ENCODE data around the gene BRD4.

The BRD4 gene

DNA sequence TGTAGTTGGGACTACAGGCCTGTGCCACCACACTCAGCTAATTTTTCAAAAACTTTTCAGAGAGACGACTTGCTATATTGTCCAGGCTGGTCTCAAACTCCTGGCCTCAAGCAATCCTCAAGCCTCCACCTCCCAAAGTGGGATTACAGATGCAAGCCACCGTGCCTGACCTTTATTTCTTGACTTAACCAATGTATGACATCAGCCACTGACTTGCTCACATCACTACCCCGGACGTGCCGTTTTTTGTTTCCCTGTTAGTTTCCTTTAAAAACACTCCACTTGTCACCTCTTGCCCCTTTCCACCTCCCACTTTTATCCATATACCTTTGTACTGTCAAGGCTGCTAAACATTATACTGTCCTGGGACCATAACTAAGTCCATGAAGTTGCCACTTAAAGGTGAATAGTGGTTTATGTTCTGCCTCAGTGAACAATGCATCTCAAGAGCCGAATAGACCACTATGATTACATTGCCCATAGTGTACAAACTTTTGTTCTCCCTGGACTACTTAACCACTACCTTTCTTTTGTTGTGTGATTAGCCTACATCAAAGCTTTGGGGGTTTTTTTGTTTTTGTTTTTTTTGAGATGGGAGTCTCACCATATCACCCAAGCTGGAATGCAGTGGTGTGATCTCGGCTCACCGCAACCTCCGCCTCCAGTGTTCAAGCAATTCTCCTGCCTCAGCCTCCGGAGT, 97.8 kb downstream of the BRD4 start:
- DNase-seq (ENCODE audit: low read depth in 1 of 2, low spot score in 1 of 2), result no peak

DNA sequence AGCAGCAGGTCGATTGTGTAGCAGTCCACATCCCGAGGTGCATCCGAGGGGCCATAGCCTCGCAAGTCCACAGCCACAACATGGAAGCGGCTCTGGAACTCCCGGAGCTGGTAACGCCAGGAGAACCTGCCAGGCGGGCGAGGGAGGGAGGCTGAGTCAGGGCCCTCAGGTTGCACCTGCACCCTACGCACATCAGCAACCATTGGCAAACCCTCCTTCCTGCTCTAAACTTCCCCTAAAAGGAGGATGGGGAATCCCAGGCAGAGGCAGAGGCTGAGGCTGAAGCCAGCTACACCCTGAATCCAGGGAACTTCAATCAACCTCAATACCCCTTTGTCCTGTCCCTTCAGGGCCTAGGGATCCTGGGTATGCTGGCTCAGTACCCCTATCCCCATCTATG, 101.1 kb downstream of the BRD4 start:
- DNase-seq (ENCODE audit: low read depth in 1 of 2, low spot score in 1 of 2), result no peak

DNA sequence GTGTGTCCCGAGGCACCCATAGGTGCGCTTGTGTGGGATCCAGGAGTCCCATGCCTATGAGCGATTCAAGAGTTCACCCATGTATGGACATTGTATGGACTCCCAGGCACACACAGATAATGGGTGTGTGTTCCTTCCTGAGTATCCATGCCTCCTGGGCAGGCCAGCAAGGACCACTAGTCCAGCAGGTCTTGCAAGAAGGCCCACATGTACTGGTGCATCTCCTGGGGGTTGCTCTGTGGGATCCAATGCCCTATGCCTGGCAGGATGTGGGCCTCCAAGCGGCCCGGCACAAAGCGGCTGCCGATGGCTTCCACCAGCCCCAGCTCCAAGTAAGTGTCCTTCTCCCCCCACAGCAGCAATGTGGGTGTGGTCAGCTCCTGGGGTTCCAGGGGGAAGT, 105.1 kb downstream of the BRD4 start:
- DNase-seq (ENCODE audit: low read depth in 1 of 2, low spot score in 1 of 2), result no peak

DNA sequence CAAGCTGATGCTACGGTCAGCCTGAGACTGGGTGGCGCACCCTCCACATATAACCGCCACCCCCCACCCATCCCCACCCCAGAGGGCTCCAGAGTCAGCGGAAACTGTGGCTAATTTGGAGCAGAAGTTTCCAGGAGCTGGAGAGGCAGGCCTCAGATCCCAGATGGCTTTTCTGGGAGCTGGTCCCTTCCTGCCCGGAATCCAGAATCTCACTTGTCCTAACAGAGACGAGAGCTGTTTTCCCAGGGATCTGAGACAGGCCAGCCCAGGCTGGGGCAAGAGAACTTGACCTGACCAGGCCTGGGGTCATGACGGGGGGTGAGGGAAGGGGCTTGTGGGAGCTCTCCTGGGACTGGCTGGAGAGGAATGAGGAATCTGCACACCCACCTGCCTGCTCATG, 106.6 kb downstream of the BRD4 start:
- no peak for DNase-seq (ENCODE audit: low read depth in 1 of 2, low spot score in 1 of 2)

DNA sequence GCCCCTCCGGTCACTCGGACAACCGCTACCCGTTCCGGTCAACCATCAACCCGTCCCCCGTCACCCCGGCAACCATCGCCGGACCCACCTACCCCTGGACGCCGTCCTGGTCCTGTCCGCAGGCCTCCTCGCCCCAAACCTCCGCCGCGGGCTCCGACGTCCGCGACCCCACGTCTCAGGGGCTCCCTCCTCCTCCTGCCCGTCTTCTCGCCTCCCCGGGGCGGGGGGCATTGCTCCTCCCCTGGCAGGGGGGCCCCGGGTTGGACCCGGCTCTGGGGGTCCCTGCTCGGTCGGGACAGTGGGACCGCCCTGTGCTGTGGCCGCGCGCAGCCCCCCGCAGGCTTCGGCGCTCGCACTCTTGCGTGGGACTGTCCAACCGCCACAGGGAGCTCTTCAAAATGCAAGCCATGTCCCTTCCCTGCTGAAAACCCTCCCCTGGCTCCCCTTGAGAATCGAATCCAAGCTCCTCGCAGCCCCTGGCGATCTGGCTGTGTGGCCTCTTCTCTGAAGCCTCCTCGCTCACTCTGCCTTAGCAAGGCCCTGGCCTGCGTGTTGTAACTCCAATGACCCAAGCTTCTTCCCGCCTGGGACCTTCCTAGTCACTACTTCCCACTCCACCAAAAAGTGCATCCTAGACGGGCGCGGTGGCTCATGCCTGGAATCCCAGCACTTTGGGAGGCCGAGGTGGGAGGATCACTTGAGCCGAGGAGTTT, 108.5 kb downstream of the BRD4 start:
- DNase-seq (ENCODE audit: low read depth in 1 of 2, low spot score in 1 of 2), result no peak

DNA sequence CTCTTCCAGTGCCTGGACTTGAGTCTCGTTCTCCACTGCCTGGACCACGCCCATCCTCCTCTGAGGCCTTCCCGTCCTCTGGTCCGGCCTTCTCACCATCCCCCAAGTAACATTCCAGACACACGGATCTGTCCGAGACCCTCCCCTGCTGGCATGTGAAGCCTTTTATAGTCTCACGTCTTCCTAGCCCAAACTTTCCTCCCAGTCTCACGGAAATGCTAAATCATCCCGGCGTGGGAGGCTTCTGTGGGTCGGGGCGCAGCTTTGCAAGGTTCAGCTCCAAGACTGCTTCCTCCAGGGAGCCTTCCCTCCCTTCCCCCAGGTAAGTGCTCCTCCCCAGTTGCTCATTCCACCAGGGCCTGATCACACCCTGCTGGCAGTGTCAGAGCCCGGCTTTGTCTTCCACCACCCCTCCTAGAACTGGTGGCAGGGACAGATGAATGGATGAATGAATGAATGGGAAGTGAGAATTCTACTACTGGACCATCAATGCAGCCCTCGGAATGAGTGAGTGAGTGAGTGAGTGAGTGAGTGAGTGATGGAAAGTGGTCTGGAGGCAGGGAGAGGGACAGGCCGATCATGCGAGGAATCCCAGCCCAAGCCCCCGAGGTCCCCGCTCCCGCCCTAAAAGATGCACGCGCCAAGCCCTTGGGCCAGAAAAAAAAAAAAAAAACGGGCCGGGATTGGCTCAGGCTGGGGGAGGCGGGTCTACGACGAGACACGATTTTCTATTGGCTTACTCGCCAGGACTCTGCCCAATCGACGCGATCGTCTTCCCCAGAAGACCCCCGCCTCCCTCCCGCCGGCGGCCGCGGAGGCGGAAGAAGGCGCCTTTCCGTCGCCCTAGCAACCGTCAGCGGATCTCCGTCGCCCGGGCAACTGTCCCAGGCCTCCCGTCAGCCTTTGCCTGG, 109.3 kb downstream of the BRD4 start:
- peak; percentile 27 to 52 for DNase-seq (ENCODE audit: low read depth in 1 of 2, low spot score in 1 of 2)

DNA sequence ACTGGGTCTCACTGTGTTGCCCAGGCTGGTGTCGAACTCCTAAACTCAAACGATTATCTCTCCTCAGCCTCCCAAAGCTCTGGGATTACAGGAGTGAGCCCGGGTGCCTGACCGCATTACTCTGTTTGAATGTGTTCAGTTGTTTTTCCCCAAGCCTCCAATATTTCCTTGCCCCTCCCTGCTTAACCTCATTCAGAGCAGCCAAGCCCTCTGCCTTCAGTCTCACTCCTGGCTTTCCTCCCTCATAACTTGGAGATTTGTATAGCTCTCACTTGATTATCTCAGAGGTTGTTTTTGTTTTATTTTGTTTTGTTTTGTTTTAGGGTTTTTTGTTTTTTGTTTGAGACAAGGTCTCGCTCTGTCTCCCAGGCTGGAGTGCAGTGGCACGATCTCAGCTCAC, 111.5 kb downstream of the BRD4 start:
- no peak for DNase-seq (ENCODE audit: low read depth in 1 of 2, low spot score in 1 of 2)

DNA sequence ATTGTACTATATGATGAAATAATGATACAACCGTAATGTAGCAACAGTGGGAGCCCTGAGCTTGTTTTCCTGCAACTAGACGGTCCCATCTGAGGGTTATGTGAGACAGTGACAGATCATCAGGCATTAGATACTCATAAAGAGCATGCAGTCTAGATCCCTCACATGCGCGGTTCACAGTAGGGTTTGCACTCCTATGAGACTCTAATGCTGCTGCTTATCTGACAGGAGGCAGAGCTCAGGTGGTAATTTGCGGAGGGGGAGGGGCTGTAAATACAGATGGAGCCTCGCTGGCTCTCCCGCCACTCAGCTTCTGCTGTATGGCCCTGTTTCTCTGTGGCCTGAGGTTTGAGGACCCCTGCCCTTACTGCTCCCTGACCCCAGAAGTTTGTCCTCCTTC, 113.8 kb downstream of the BRD4 start:
- no peak for DNase-seq (ENCODE audit: low read depth in 1 of 2, low spot score in 1 of 2)

DNA sequence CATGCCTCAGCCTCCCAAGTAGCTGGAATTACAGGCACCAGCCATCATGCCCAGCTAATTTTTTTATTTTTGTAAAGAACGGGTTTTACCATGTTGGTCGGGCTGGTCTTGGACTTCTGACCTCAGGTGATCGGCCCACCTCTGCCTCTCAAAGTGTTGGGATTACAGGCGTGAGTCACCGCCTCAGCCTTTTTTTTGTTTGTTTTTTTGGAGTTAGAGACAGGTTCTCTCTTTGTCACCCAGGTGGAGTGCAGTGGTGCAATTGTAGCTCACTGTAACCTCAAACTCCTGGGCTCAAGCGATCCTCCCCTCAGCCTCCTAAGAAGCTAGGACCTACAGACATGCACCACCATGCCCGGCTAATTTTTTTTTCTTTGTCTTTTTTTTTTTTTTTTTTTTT, 116.0 kb downstream of the BRD4 start:
- DNase-seq (ENCODE audit: low read depth in 1 of 2, low spot score in 1 of 2), result no peak

DNA sequence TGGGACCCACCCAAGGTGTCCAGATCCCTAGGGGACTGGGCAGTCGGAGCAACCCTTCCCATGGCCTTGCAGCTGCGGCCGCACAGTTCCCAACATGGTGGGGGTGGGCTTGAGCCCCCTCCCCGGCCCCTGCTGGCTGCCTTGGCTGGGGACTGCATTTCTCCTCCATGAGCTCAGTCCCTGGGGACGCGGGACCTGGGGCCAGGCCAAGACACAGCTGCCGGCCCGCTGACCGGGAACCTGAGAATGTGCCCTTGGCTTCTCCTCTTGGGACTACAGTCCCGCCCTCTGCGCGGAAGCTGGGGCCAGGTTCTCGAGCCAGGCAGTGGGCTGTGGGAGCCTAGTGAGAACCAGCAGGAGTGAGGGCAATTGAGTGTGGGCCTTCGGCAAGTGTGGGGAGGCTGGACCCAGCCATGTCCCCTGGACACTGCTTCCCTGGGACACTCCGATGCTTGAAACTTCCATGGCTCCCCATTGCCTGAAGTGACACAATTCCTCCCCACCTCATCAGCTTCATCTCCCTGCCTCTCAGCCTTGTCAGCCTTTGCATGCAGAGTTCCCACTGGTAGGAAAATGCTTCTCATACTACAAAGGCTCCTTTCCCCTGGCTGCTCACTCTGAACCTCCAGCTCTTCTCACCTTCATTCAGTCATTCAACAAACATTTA, 118.5 kb downstream of the BRD4 start:
- DNase-seq (ENCODE audit: low read depth in 1 of 2, low spot score in 1 of 2), result no peak

DNA sequence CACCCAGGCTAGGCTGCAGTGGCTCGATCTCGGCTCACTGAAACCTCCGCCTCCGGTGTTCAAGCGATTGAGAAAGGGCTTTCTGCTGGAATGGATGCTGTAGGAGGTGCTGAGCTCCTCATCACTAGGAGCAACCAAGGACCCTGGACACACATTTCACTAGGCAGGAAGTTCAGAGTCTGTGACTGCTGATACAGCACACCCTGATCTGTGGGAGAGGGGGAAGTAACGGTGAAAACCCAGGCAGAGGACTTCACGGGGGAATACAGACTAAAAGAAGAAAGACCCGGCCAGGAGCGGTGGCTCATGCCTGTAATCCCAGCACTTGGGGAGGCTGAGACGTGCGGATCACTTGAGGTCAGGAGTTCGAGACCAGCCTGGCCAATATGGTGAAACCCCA, 119.6 kb downstream of the BRD4 start:
- DNase-seq (ENCODE audit: low read depth in 1 of 2, low spot score in 1 of 2), result no peak

DNA sequence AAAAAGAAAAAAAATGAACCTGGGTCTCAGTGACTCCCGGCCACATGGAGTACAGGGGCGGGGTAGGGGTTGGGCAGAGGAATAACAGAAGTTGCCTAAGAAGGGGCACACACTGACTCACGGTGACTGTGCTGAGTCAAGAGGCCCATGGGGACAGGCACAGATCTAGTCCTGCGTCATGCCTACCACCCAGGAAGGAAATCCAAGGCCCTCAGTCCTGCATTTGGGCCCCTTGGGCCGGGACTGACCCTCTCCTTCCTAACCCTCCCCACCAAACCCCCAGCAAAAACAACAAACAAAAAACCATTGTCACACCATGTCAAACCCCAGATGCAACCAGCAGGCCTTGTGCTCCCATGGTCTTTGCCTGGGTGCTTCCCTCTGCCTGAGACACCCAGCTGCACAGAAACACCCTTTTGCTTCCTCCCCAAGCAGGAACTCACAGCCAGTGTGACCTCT, 122.0 kb downstream of the BRD4 start:
- DNase-seq (ENCODE audit: low read depth in 1 of 2, low spot score in 1 of 2), result no peak

DNA sequence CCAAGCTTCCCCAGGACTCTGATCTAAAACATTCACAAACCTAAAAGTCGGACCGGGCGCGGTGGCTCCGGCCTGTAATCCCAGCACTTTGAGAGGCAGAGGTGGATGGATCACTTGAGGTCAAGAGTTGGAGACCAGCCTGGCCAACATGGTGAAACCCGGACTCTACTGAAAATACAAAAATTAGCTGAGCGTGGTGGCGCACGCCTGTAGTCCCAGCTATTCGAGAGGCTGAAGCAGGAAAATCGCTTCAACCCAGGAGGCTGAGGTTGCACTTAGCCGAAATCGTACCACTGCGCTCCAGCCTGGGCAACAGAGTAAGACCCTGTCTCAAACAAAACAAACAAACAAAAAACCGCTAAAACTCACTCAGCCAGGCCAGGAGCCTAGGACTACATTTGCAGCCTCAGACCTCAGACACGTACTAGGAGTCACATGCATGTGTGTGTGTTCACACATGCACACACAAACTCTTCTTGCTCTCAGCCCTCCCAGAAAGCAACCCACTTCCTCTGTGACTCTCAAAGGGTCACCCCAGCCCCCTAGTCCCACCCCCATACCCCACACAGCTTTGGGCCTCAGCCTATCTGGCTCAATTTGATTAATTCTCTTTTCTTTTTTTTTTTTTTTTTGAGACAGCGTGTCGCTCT, 130.8 kb downstream of the BRD4 start:
- DNase-seq (ENCODE audit: low read depth in 1 of 2, low spot score in 1 of 2), result no peak

DNA sequence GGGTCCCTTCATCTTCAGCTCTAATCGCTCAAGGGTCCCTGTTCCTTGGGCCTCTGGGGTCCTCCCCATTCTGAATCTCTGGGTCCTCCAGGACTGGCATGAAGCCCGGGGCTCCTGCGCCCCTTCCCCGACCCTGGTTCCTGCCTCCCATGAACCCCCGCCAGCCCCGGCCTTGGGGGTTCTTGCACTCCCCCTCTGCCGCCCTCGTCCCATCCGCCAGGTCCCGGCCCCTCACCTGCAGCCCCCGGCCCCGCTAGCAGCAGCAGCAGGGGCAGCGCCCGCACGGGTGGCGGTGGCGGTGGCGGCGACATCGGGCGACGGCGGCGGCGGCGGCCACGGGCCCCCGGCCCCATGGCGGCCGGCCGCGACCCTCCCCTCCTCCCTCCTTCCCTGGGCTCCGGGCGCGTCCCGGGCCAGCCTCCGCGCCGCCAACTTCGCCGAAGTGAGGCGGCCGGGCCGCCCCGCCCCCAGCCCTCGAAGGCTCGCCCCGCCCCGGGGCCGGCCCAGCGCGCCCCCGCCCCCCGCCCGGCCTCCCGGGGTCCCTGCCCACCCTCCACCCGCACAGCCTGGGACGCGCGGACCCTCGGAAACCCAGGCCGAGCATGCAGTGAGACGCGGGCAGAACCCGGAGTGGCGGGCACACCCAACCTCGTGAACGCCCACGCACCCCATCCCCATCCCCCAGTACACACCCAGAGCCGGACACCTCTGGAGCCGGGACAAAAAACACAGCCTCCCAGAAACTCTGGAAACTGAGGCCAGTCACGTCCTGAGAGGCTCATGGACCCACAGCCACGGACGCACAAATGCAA, 131.6 kb downstream of the BRD4 start, which contains the start of gene NOTCH3:
NOTCH3 (minus strand) TSS at position 443 of the 812 bp plus-strand sequence; CDS start at position 353, 90 bp downstream.
- DNase-seq (ENCODE audit: low read depth in 1 of 2, low spot score in 1 of 2), result no peak

DNA sequence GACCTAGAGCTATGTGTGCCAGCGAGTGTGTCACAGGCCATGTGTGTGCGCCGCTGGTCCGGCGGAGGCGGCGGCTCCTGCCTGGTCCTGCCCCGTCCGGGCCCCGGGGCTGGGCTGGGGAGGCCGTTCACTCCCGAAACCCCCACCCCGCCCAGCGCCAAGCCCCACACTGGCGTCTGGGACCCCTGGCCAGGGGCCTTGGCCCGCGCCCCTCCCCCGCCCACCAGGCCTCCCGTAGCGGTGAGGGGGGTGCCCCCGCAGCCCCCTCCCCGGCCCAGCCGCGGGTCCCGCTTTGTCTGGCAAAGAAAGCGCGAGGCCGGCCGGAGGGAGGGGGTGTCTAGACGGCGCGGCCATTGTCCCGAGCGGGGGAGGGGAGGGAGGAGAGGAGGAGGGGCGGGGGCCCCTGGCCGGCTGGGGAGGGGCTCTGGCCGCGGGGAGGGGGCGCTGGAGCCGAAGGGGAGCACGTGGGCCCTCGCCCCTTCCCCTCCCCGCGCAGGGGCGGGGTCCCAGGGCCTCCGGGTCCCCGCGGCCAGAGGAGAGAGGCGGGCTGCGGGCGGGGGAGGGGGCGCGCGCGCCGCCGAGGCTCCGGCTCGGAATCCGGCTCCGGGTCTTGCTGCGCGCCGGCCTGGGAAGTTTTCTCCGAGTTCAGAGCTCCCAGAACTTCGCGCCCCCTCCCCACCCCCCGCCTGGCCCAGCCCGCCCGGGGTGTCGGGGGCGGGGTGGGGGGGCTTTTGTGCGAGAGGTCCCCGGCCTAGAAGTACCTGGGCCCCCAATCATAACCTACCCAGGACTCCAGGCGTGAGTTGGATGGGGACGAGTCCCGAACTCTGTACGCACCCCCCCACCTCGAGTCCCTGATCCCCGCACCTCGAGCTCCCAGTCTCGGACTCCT, 132.4 kb downstream of the BRD4 start:
- no peak for DNase-seq (ENCODE audit: low read depth in 1 of 2, low spot score in 1 of 2)

DNA sequence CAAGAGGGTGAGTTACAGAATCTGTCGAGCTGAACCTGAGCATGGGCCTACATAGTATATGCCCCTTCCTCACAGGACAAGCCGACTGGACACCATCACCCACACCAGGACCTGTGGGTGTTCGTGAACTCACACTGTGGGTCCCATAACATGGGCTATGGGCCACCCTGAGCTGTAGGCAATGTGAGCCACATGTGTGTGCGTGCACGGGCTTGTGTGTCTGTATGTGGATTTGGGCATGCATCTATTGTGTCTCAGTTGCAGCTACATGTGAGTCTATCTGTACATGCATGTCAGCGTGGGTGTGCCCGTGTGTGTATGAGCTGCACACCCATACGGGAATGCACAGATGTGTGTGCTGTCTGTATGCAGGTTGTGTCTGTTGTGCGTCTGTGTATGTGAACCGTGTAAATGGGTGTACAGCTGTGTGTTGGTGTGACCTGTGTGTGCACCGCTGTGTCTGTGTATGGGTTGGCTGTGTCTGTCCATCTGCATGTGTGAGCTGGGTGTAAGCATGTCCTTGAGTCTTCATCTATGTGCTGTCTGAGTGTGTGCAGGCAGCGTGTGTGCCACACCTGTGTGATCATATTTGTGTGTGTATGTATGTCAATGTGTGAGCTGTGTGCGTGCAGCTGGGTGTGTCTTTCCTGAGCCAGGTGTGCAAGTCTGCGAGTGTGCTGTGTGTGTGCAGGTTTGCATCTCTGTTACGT, 133.2 kb downstream of the BRD4 start:
- DNase-seq (ENCODE audit: low read depth in 1 of 2, low spot score in 1 of 2), result no peak

DNA sequence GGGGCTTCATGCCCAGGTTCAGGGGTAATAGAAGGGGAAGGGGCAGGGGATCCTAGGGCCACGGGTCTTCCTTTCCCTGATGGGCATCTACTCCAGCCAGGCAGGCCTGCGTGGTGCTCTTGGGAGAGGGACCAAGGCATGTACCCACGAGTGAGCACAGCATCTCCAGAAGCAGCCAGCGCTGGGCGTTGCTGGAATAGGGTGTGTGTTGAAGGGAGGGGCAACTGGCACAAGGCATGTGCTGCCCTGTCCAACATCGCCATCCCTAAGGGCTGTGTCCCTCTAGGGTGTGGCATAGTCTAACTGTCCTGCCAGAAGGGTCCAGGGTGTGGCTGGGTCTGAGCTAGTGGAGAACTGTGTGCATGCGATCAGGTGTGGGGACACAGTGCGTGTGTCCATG, 134.4 kb downstream of the BRD4 start:
- DNase-seq (ENCODE audit: low read depth in 1 of 2, low spot score in 1 of 2), result no peak

DNA sequence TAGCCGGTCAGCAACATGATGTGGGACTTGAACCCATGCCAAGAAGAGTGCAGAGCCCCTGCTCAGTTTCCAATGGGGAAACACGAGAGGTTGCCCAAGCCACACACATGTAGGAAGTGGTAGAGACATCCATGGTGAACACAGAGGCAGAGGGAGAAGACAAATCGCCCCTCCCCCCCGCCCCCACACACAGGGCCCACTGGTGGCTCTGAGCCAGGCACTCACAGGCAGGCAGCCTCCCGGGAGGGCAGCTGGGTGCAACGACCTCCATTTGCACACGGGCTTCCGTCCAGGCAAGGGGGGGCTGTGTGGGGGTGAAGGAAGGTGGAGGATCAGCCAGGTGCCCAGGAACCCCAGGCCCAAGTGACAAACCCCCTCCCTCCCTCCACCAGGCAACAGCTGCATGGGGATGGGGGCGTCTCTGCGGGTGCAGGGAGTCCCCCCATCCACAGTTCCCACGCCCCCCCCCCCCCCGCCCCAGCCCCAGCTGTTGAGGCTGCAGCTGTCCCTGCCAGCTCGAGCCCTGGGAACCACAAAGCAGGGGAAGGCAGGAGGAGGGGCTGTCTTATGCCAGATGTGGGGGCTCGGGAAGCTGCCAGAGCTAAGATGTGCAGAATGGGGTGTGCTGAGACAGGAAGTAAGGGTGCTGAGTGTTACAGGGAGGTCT, 134.9 kb downstream of the BRD4 start:
- no peak for DNase-seq (ENCODE audit: low read depth in 1 of 2, low spot score in 1 of 2)
